HepG2 (cell line): ENCODE data around the gene TGM1. TPM values are rescaled to one million over a fixed set of nuclear protein-coding genes. Genes with fewer than 3 reads are reported as not detected.

Experiments
- ATAC-seq: fragments of 200-7000 bp; cut with Tn5 transposase; 3 replicates; pipeline ENCODE4 v1.9.1; 2020; ENCODE audit warnings: mild to moderate bottlenecking, moderate library complexity
- BruUV-seq: library from RNA; stranded (reverse); fragments of 400-500 nt; replicated peaks from 2 replicates; lab custom pipeline; 2021; lab: Mats Ljungman, UMichigan
- CTCF ChIA-PET: fragments of 300-600 bp; formaldehyde crosslinking; extraction: SDS; loops from one replicate; lab custom pipeline; 2021; ENCODE audit warnings: low total read pairs, inconsistent platforms, low intra/inter-chr PET ratio; lab: Yijun Ruan, JAX
- POLR2A ChIA-PET: fragments of 350-600 bp; sonication (Branson Sonifier 250); formaldehyde crosslinking; loops from one replicate; lab custom pipeline; 2020; ENCODE audit warnings: antibody characterized with exemption, inconsistent platforms; lab: Yijun Ruan, JAX
- DNase-seq: peaks from one replicate; pipeline ENCODE4 v3.0.0-alpha.2; 2015; ENCODE audit warnings: low spot score
- FAIRE-seq: peaks from 3 replicates; lab custom pipeline; 2011; peaks lifted over from hg19 to GRCh38; lab: Jason Lieb, UNC
- H2AFZ ChIP-seq: one replicate; pipeline ENCODE4 v1.6.1; 2011; ENCODE audit warnings: low read length, inconsistent platforms
- H3K27ac ChIP-seq: fragments of 300-600 bp; 3 replicates; pipeline ENCODE4 v1.8.0; 2011; ENCODE audit warnings: mixed run types, mild to moderate bottlenecking, mixed read lengths, low read length, inconsistent platforms; ENCODE audit not compliant: insufficient read depth; ENCODE audit errors: extremely low read length
- H3K27me3 ChIP-seq, 2 experiments: fragments of 200-600 bp in 1 of 2; 2 replicates in 1 of 2; 3 replicates in 1 of 2; pipeline versions ENCODE4 v1.6.0 to v1.8.0; 2011; ENCODE audit warnings: low read length in 2 of 2, mild to moderate bottlenecking in 2 of 2, moderate library complexity in 2 of 2, inconsistent platforms in 1 of 2; ENCODE audit not compliant: insufficient read depth in 2 of 2, control insufficient read depth in 1 of 2
- H3K36me3 ChIP-seq, 2 experiments: fragments of 200-600 bp in 1 of 2; replicated peaks in 1 of 2; 2 replicates in 1 of 2; 3 replicates in 1 of 2; pipeline versions ENCODE4 v1.5.1 to v1.8.0; 2011; ENCODE audit warnings: low read length in 2 of 2, inconsistent platforms in 1 of 2; ENCODE audit not compliant: insufficient read depth in 2 of 2, control insufficient read depth in 1 of 2
- H3K4me1 ChIP-seq: 2 replicates; pipeline ENCODE4 v1.5.1; 2012; ENCODE audit warnings: low read length, inconsistent platforms; ENCODE audit not compliant: insufficient read depth
- H3K4me2 ChIP-seq: 2 replicates; pipeline ENCODE4 v1.6.0; 2011; ENCODE audit warnings: low read depth, low read length, inconsistent platforms
- H3K4me3 ChIP-seq, 3 experiments: fragments of 200-600 bp in 1 of 3; sonication (generic), shearing (Covaris generic) in 1 of 3; replicated peaks in 1 of 3; 2 replicates each; pipeline ENCODE4 v1.5.1; 2011 to 2016; ENCODE audit warnings: low read length in 3 of 3, inconsistent platforms in 2 of 3, low read depth in 2 of 3, mild to moderate bottlenecking in 2 of 3, control low read depth in 1 of 3, mixed read lengths in 1 of 3; ENCODE audit not compliant: insufficient read depth in 1 of 3
- H3K79me2 ChIP-seq: one replicate; pipeline ENCODE4 v1.6.1; 2011; ENCODE audit warnings: low read length, inconsistent platforms; ENCODE audit not compliant: insufficient read depth
- H3K9ac ChIP-seq: 2 replicates; pipeline ENCODE4 v1.6.0; 2011; ENCODE audit warnings: mild to moderate bottlenecking, low read depth, low read length, inconsistent platforms; ENCODE audit not compliant: insufficient read depth
- H3K9me3 ChIP-seq: 2 replicates; pipeline ENCODE4 v1.5.1; 2012; ENCODE audit warnings: mild to moderate bottlenecking, low read length
- H4K20me1 ChIP-seq: 2 replicates; pipeline ENCODE4 v1.6.0; 2011; ENCODE audit warnings: inconsistent platforms, mild to moderate bottlenecking, low read length, moderate library complexity; ENCODE audit not compliant: insufficient read depth
- CCDC6 ChIP-seq: sonication (generic); formaldehyde crosslinking; IDR thresholded peaks from 2 replicates; pipeline ENCODE4 v1.8.1; 2022; ENCODE audit warnings: mild to moderate bottlenecking, missing genetic modification reagents, moderate library complexity
- CSRNP2 ChIP-seq: sonication (generic); formaldehyde crosslinking; conservative IDR thresholded peaks from 2 replicates; pipeline ENCODE4 v1.8.0; 2022; ENCODE audit warnings: low read depth, missing genetic modification reagents
- EED ChIP-seq: sonication (generic); formaldehyde crosslinking; IDR thresholded peaks from 2 replicates; pipeline ENCODE4 v1.5.0; 2020; ENCODE audit warnings: mild to moderate bottlenecking, missing genetic modification reagents
- GZF1 ChIP-seq: sonication (generic); formaldehyde crosslinking; IDR thresholded peaks from 2 replicates; pipeline ENCODE4 v1.5.1; 2020; ENCODE audit warnings: mild to moderate bottlenecking, missing genetic modification reagents
- HNRNPH1 ChIP-seq: fragments of 200-400 bp; formaldehyde crosslinking; optimal IDR thresholded peaks from 2 replicates; pipeline ENCODE3; 2017; ENCODE audit warnings: mild to moderate bottlenecking, low read depth, low read length
- PRPF4 ChIP-seq: fragments of 200-400 bp; formaldehyde crosslinking; IDR thresholded peaks from 2 replicates; pipeline ENCODE4 v1.6.1; 2016; ENCODE audit warnings: low read length, low read depth; ENCODE audit not compliant: poor library complexity, severe bottlenecking
- SOX5 ChIP-seq: IDR thresholded peaks from 2 replicates; pipeline ENCODE4 v1.6.1; 2016; ENCODE audit warnings: borderline replicate concordance
- ZFP62 ChIP-seq: sonication (generic); formaldehyde crosslinking; IDR thresholded peaks from 2 replicates; pipeline ENCODE4 v1.4.0; 2020; ENCODE audit warnings: missing genetic modification reagents
- ZHX2 ChIP-seq, 2 experiments: sonication (generic) in 1 of 2; formaldehyde crosslinking in 1 of 2; IDR thresholded peaks; 2 replicates each; pipeline versions ENCODE4 v1.6.1 to v1.9.0; 2014 to 2022; ENCODE audit warnings: antibody characterized with exemption in 1 of 2, borderline replicate concordance in 1 of 2, inconsistent platforms in 1 of 2, low read depth in 1 of 2, missing genetic modification reagents in 1 of 2
- ZNF12 ChIP-seq: sonication (generic); formaldehyde crosslinking; IDR thresholded peaks from 2 replicates; pipeline ENCODE4 v1.5.0; 2020; ENCODE audit warnings: missing genetic modification reagents
- ZNF20 ChIP-seq: sonication (generic); formaldehyde crosslinking; IDR thresholded peaks from 2 replicates; pipeline ENCODE4 v1.4.0; 2020; ENCODE audit warnings: mild to moderate bottlenecking, moderate library complexity, missing genetic modification reagents
- ZSCAN20 ChIP-seq: sonication (generic); formaldehyde crosslinking; IDR thresholded peaks from 2 replicates; pipeline ENCODE4 v1.4.0; 2020; ENCODE audit warnings: missing genetic modification reagents, mild to moderate bottlenecking, borderline replicate concordance
- ZSCAN22 ChIP-seq: sonication (generic); formaldehyde crosslinking; IDR thresholded peaks from 2 replicates; pipeline ENCODE4 v1.4.0; 2020; ENCODE audit warnings: mild to moderate bottlenecking, missing genetic modification reagents
- WGBS: methylation state at CpG from one replicate; pipeline ENCODE4 v1.1.6; 2017; ENCODE audit warnings: low lambda C conversion rate; 5-methylcytosine and 5-hydroxymethylcytosine counted together
- in situ Hi-C: cut with HindIII; loops from 2 replicates; pipeline ENCODE4 v1.10.0; 2017; ENCODE audit warnings: low pct_unique_long_range_greater_than_20kb; ENCODE audit not compliant: extremely low pct_ligation_motif_present
- intact Hi-C: fragments of 100-400 bp; cut with micrococcal nuclease; formaldehyde crosslinking; loops from one replicate; pipeline ENCODE4 v1.10.0; 2022; ENCODE audit not compliant: unreplicated experiment
- polyA plus RNA-seq, 8 experiments: library from polyadenylated mRNA; depleted of rRNA in 3 of 8; stranded (reverse) in 7 of 8; unstranded in 1 of 8; fragments of >200 nt; fragmentation: Illumina TruSeq in 4 of 8; extraction: Trizol in 4 of 8; gene quantifications; 2 replicates each; pipeline versions ENCODE4 v1.2.1 to v1.2.3, GENCODE V29; 2011 to 2016; ENCODE audit warnings: low read depth in 4 of 8, missing spikeins in 1 of 8, mixed read lengths in 1 of 8; ENCODE audit not compliant: insufficient read depth in 1 of 8
- total RNA-seq, 5 experiments: library from RNA; depleted of rRNA; stranded (reverse); fragments of >200 nt; fragmentation: Illumina TruSeq; extraction: Trizol; gene quantifications; 2 replicates each; pipeline ENCODE4 v1.2.3, GENCODE V29; 2016; ENCODE audit warnings: low read depth in 1 of 5

TGM1 gene
- total and polyA plus RNA-seq, 2 of the 13 experiments (the other 11 are each of a cell fraction or from before 2014, with no cell fraction given): 3.2 to 10.6 TPM

- TF ChIP-seq ZSCAN20 (CRISPR knock-in tag): no peak
These were observed 9.0 kb downstream of the TGM1 start (continued) for GRCh38 chr14:24253936-24254335.

DNA sequence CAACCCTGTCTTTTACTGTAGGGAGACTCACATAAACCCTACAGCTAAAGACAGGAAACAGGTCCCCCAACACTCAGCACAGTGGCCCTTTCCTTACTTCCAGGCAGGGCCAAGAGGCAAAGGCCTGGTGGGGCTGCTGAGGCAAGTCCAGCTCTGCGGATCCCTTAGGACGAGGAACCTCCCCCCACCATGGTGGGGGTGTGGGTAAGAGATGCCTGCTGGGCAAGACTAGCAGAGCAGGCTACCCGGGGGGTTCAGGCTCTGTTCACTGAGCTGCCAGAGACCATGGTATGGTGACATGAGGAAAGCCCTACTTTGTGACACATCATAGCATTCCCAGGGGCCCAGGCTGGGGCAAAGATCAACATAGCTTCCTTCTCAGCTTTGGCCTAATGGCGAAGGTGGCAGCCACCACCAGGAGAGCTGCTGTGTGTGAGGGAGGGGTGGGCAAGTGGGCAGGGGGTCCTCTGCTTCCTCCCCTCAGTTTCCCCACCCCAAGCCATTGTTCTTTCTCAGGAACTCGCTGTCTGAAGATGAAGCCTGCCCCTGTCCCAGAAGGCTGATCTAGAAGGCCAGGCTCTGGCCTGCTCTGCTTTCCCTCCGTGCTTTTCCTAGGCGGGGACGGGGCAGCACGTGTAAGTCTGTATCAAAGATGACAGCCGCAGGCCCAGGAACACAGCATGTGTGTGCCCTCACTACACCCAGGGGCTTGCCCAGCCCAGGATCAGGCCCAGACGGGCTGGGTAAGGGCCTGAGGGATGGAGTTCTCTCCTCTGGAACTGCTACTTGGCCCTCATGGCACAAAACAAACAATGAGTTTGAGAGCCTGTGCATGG, 10.5 kb downstream of the TGM1 start:
- peak overlapping the region in 1 of 3 experiments; percentile 1; a peak in 1 of 6 replicates for H3K4me3 ChIP-seq
- peak overlapping the region; percentile 59 for H3K27ac ChIP-seq
- ATAC-seq: peak; percentile 80
- peaks cover 0 to 1% of the 10 kb centered on the region in 2 experiments; a peak in 1 of 5 replicates for H3K36me3 ChIP-seq
- in situ Hi-C loops: no loop called here
- no peaks in the 10 kb centered on the region for H4K20me1 ChIP-seq
- no peaks in the 10 kb centered on the region for H3K79me2 ChIP-seq
- POLR2A ChIA-PET: interaction anchor here (0.6 to 13.2 kb wide), 32 partner anchors 9 to 932 kb away, joined by 3 to 254 read pairs (median 4); partner anchors contain the start of genes CBLN3, CHMP4A, CIDEB and DCAF11
- no peaks in the 10 kb centered on the region for H3K27me3 ChIP-seq
- H3K4me1 ChIP-seq: peaks cover 39% of the 10 kb centered on the region
- H3K4me2 ChIP-seq: peak overlapping the region; percentile 59
- CTCF ChIA-PET: interaction anchor here (1.6 kb wide), 1 partner anchor 10 kb away, joined by 5 read pairs; the partner anchor contains the start of gene TINF2
- no peak overlapping the region for H2AFZ ChIP-seq
- no peaks in the 10 kb centered on the region for H3K9me3 ChIP-seq
- BruUV-seq: TSS peak; percentile 59
- intact Hi-C loops: loop anchor here (1.0 kb wide), 1 partner anchor 19 kb away; the partner anchor contains the start of gene RABGGTA
- 76% methylated on average over 11 of the region's 11 CpGs for WGBS
- H3K9ac ChIP-seq: peak overlapping the region; percentile 61
- FAIRE-seq: peak; percentile 72
- DNase-seq: peak; percentile 90
- TF ChIP-seq GZF1 (CRISPR knock-in tag) (no peak), ZFP62 (no peak), EED (CRISPR knock-in tag) (no peak; the same call in 1 of the 2 replicates), CSRNP2 (CRISPR knock-in tag) (no peak), CCDC6 (CRISPR knock-in tag) (no peak), PRPF4 (no peak), SOX5 (CRISPR knock-in tag) (peak; percentile 59; the same call in 1 of the 2 replicates), ZNF12 (CRISPR knock-in tag) (peak; percentile 11; the same call in 1 of the 2 replicates), ZHX2 (IDR thresholded peaks at IDR 0.05; ENCODE audit: low read depth) (peak; percentile 71; the same call in 1 of the 2 replicates), ZHX2 (CRISPR knock-in tag; IDR thresholded peaks at IDR 0.05; ENCODE audit: borderline replicate concordance) (no peak), HNRNPH1 (no peak), ZNF20 (CRISPR knock-in tag) (no peak), ZSCAN22 (CRISPR knock-in tag) (no peak)
